SU-DHL-6 (cell line): ENCODE measurements around the gene SLC5A10.
"Not testable (repeated sequence)": the region's sequence is repeated elsewhere in the genome, so short reads cannot be mapped to it uniquely, and the experiment has no call there.

ENCODE experiments used
- H2AFZ ChIP-seq: fragments of 200-600 bp; sonication (generic); 2 replicates; pipeline ENCODE4 v1.6.1; 2014; ENCODE audit warnings: low read depth, mild to moderate bottlenecking, moderate library complexity, mixed read lengths, antibody characterized with exemption, low read length; ENCODE audit not compliant: severe bottlenecking
- H3F3A ChIP-seq: fragments of 200-600 bp; shearing (Covaris generic); 2 replicates; pipeline ENCODE4 v1.6.0; 2016; ENCODE audit warnings: antibody characterized with exemption, mild to moderate bottlenecking; ENCODE audit not compliant: insufficient read depth
- H3K27ac ChIP-seq: fragments of 200-600 bp; sonication (generic); 2 replicates; pipeline ENCODE4 v1.5.1; 2016; ENCODE audit warnings: low read depth, mild to moderate bottlenecking, low read length, moderate library complexity, mixed read lengths
- H3K27me3 ChIP-seq: fragments of 200-600 bp; sonication (generic), shearing (Covaris generic); 2 replicates; pipeline ENCODE4 v1.6.0; 2014; ENCODE audit warnings: mild to moderate bottlenecking, low read length
- H3K36me3 ChIP-seq: fragments of 200-600 bp; sonication (generic); 2 replicates; pipeline ENCODE4 v1.6.1; 2014; ENCODE audit warnings: mild to moderate bottlenecking, low read length, mixed read lengths
- H3K4me2 ChIP-seq: fragments of 300-600, 200-600 bp; shearing (Covaris generic), sonication (generic); 2 replicates; pipeline ENCODE4 v1.6.0; 2014; ENCODE audit warnings: low read length, low read depth, mild to moderate bottlenecking; ENCODE audit not compliant: poor library complexity, severe bottlenecking
- H3K4me3 ChIP-seq: fragments of 200-600 bp; sonication (generic); 2 replicates; pipeline ENCODE4 v1.5.1; 2014; ENCODE audit warnings: antibody characterized with exemption, low read length, mild to moderate bottlenecking, mixed read lengths; ENCODE audit not compliant: insufficient read depth, poor library complexity, severe bottlenecking
- H3K79me2 ChIP-seq: fragments of 200-600 bp; sonication (generic); 2 replicates; pipeline ENCODE4 v1.6.1; 2014; ENCODE audit warnings: mild to moderate bottlenecking, low read length, moderate library complexity; ENCODE audit not compliant: insufficient read depth
- H3K9ac ChIP-seq: fragments of 200-600 bp; sonication (generic); 2 replicates; pipeline ENCODE4 v1.7.0; 2014; ENCODE audit warnings: mild to moderate bottlenecking, low read length
- H3K9me2 ChIP-seq: fragments of 200-600 bp; sonication (generic); replicated peaks from 2 replicates; pipeline ENCODE4 v1.6.1; 2014; ENCODE audit warnings: low read length; ENCODE audit not compliant: insufficient read depth
- H3K9me3 ChIP-seq: fragments of 200-600 bp; sonication (generic); 2 replicates; pipeline ENCODE4 v1.6.1; 2014; ENCODE audit warnings: low read length, mixed read lengths; ENCODE audit not compliant: insufficient read depth
- H4K20me1 ChIP-seq: fragments of 200-600 bp; sonication (generic); 2 replicates; pipeline ENCODE4 v1.6.1; 2014; ENCODE audit warnings: low read depth, mild to moderate bottlenecking, antibody characterized with exemption, low read length, moderate library complexity, mixed read lengths
- EZH2phosphoT487 ChIP-seq: fragments of 200-600 bp; sonication (generic), shearing (Covaris generic); conservative IDR thresholded peaks from 2 replicates; pipeline ENCODE4 v1.6.1; 2018; ENCODE audit warnings: mild to moderate bottlenecking, antibody characterized with exemption, low read length, moderate library complexity, mixed read lengths
- TF ChIP-seq, protein P1 (sequence below): fragments of 200-600 bp; sonication (generic); IDR thresholded peaks from one replicate; pipeline ENCODE4 v1.5.1; 2017; ENCODE audit warnings: antibody characterized with exemption, mild to moderate bottlenecking, low read length, moderate library complexity; ENCODE audit not compliant: insufficient read depth, poor library complexity, severe bottlenecking

Gene SLC5A10

DNA sequence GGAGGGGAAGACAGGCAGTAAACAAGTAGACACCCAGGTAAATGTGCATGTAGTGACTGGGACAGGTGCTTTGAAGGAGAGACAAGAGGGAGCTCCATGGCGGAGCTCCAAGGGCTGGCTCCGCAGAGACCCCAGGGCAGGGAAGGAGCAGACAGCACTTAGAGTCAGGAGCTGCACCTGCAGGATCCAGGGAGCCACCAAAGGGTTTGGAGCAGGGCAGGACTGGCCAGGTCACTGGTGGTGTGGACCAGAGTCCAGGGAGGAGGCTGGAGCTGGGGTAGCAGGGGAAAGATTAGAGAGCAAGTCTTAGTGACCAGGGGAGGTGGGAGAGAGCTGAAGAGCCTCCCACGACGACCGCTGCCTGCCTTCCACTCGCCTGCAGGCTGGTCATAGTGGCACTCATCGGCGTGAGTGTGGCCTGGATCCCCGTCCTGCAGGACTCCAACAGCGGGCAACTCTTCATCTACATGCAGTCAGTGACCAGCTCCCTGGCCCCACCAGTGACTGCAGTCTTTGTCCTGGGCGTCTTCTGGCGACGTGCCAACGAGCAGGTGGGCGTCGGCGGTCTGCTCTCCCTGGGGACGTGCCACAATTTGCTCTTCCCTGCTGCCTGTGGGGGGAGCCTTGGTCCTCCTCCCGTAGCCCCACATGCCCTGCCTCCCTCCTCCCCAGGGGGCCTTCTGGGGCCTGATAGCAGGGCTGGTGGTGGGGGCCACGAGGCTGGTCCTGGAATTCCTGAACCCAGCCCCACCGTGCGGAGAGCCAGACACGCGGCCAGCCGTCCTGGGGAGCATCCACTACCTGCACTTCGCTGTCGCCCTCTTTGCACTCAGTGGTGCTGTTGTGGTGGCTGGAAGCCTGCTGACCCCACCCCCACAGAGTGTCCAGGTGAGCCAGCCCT is 67.3 kb downstream of the SLC5A10 start:
- H3K27me3 ChIP-seq, result no peaks in the 10 kb centered on the region
- H3K36me3 ChIP-seq, result no peaks in the 10 kb centered on the region
- no peak overlapping the region for H3K9ac ChIP-seq
- H4K20me1 ChIP-seq, result no peaks in the 10 kb centered on the region
- no peaks in the 10 kb centered on the region for H3K79me2 ChIP-seq
- no peak overlapping the region for H3K4me3 ChIP-seq
- H3K9me2 ChIP-seq, result no peaks in the 10 kb centered on the region
- H3F3A ChIP-seq, result peaks cover 29% of the 10 kb centered on the region
- no peak overlapping the region for H2AFZ ChIP-seq
- H3K4me2 ChIP-seq, result no peak overlapping the region
- TF ChIP-seq EZH2phosphoT487, result no peak
- TF ChIP-seq, protein P1, sequence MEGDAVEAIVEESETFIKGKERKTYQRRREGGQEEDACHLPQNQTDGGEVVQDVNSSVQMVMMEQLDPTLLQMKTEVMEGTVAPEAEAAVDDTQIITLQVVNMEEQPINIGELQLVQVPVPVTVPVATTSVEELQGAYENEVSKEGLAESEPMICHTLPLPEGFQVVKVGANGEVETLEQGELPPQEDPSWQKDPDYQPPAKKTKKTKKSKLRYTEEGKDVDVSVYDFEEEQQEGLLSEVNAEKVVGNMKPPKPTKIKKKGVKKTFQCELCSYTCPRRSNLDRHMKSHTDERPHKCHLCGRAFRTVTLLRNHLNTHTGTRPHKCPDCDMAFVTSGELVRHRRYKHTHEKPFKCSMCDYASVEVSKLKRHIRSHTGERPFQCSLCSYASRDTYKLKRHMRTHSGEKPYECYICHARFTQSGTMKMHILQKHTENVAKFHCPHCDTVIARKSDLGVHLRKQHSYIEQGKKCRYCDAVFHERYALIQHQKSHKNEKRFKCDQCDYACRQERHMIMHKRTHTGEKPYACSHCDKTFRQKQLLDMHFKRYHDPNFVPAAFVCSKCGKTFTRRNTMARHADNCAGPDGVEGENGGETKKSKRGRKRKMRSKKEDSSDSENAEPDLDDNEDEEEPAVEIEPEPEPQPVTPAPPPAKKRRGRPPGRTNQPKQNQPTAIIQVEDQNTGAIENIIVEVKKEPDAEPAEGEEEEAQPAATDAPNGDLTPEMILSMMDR, result no peak
- H3K9me3 ChIP-seq, result no peaks in the 10 kb centered on the region
- no peak overlapping the region for H3K27ac ChIP-seq

DNA sequence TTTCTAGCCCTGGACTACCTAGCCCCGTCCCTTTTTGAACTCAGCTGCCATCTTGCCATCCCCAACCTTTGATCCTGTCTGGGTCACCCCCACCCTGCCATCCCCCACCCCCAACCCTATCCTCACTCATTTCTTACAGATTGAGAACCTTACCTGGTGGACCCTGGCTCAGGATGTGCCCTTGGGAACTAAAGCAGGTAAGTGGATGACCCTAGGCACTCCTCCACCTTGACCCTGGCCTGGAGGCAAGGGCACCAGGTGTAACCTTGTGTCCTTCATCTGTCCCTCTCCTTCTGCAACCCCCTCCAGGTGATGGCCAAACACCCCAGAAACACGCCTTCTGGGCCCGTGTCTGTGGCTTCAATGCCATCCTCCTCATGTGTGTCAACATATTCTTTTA is 68.1 kb downstream of the SLC5A10 start:
- H3K27me3 ChIP-seq, result no peaks in the 10 kb centered on the region
- H4K20me1 ChIP-seq, result no peaks in the 10 kb centered on the region
- no peak overlapping the region for H3K9ac ChIP-seq
- no peaks in the 10 kb centered on the region for H3K9me2 ChIP-seq
- H3K4me2 ChIP-seq, result no peak overlapping the region
- peaks cover 29% of the 10 kb centered on the region for H3F3A ChIP-seq
- H3K36me3 ChIP-seq, result no peaks in the 10 kb centered on the region
- no peak overlapping the region for H2AFZ ChIP-seq
- H3K4me3 ChIP-seq, result no peak overlapping the region
- no peaks in the 10 kb centered on the region for H3K9me3 ChIP-seq
- H3K27ac ChIP-seq, result no peak overlapping the region
- H3K79me2 ChIP-seq, result no peaks in the 10 kb centered on the region
- TF ChIP-seq, protein P1, result no peak
- no peak for TF ChIP-seq EZH2phosphoT487

DNA sequence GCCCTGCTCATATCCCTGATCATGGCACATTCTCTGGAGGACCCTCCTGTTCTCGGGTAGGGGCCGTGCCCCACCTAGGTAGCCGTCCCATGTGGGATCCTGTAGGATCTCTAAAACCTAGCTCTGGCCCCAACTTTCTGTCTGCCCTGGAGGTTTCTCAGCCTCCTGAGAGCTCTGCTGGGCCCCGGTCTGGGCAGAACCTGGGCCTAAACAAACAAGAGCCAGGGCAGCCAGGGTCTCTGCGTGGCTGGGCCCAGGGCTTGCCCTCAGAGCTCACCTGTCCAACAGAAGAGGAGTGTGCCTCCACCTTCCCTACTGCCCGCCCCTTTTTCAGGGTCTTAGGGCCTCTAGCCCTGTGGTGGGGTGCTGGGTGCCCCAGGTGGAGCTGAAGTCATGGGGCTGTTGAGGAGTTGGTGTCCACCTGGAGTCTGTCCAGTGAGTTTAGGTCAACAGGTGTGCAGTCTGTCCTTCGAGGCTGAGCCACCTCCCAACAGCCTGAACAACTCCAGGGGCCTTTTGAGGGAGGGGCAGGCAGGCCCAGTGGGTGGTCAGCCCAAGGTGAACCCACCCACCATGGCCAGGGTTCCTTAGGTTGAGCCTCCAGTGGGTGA is 69.2 kb downstream of the SLC5A10 start:
- H2AFZ ChIP-seq, H3K9ac ChIP-seq, H3K79me2 ChIP-seq, H4K20me1 ChIP-seq, H3K27ac ChIP-seq, H3K36me3 ChIP-seq, H3K27me3 ChIP-seq, H3K9me3 ChIP-seq, H3K9me2 ChIP-seq, H3K4me3 ChIP-seq, H3K4me2 ChIP-seq: not testable (repeated sequence)
- peaks cover 29% of the 10 kb centered on the region for H3F3A ChIP-seq

DNA sequence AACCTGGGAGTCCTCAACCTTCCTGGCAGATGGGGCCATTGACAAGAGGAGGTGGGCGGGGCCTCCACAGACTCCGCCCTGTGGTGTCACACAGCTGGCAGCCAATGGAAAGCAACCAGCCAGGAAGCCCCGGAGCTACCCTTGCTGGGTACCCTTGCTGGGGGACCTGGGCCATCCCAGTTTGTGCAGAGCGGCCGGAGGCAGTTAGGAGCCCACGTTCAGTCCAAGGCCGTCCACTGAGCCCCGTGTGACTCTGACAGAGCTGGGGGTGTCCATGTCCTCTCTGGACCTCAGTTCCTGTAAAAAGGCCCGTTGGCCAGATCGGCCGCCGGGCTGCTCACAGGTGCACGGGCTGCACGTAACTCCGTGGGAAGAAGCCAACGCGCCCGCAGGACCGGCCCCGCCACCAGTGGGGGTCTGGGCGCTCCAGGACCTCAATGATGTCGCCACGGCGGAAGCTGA is 69.7 kb downstream of the SLC5A10 start:
- no peaks in the 10 kb centered on the region for H3K9me3 ChIP-seq
- no peaks in the 10 kb centered on the region for H3K9me2 ChIP-seq
- no peak overlapping the region for H3K4me2 ChIP-seq
- no peak overlapping the region for H3K4me3 ChIP-seq
- no peaks in the 10 kb centered on the region for H3K36me3 ChIP-seq
- no peaks in the 10 kb centered on the region for H3K79me2 ChIP-seq
- H3K27me3 ChIP-seq, result no peaks in the 10 kb centered on the region
- H3F3A ChIP-seq, result peaks cover 29% of the 10 kb centered on the region
- TF ChIP-seq, protein P1, result no peak
- no peak overlapping the region for H3K27ac ChIP-seq
- no peak overlapping the region for H3K9ac ChIP-seq
- H4K20me1 ChIP-seq, result no peaks in the 10 kb centered on the region
- H2AFZ ChIP-seq, result no peak overlapping the region
